Ishikawa (cell line): ENCODE data around the gene DHRS12.

Experiments
- CEBPB ChIP-seq: IDR thresholded peaks from 2 replicates; pipeline ENCODE4 v1.6.1; 2012
- CREB1 ChIP-seq: IDR thresholded peaks from 2 replicates; pipeline ENCODE4 v1.6.1; 2012; ENCODE audit warnings: low read depth
- EGR1 ChIP-seq: IDR thresholded peaks from 2 replicates; pipeline ENCODE4 v1.6.1; 2012
- EP300 ChIP-seq: IDR thresholded peaks from 2 replicates; pipeline ENCODE4 v1.6.1; 2012; ENCODE audit warnings: borderline replicate concordance
- FOXM1 ChIP-seq: IDR thresholded peaks from 2 replicates; pipeline ENCODE4 v1.6.1; 2012; ENCODE audit warnings: low read depth, borderline replicate concordance
- MAX ChIP-seq: IDR thresholded peaks from 2 replicates; pipeline ENCODE4 v1.6.1; 2012
- NFIC ChIP-seq: IDR thresholded peaks from 2 replicates; pipeline ENCODE4 v1.6.1; 2012
- RAD21 ChIP-seq: IDR thresholded peaks from 2 replicates; pipeline ENCODE4 v1.6.1; 2012; ENCODE audit warnings: low read depth
- REST ChIP-seq: IDR thresholded peaks from 2 replicates; pipeline ENCODE4 v1.6.1; 2012; ENCODE audit warnings: low read depth, mild to moderate bottlenecking
- TAF1 ChIP-seq: IDR thresholded peaks from 2 replicates; pipeline ENCODE4 v1.6.1; 2012; ENCODE audit warnings: low read depth, mild to moderate bottlenecking
- TCF12 ChIP-seq: IDR thresholded peaks from 2 replicates; pipeline ENCODE4 v1.6.1; 2012; ENCODE audit warnings: low read depth
- TEAD4 ChIP-seq: IDR thresholded peaks from 2 replicates; pipeline ENCODE4 v1.6.1; 2012
- USF1 ChIP-seq: IDR thresholded peaks from 2 replicates; pipeline ENCODE4 v1.6.1; 2012
- YY1 ChIP-seq: IDR thresholded peaks from 2 replicates; pipeline ENCODE4 v1.6.1; 2012; ENCODE audit warnings: low read depth
- ZBTB7A ChIP-seq: IDR thresholded peaks from 2 replicates; pipeline ENCODE4 v1.6.1; 2012; ENCODE audit warnings: low read depth

Gene DHRS12

GRCh38 chr13:51805313-51805712 is 1.4 kb upstream of the DHRS12 start:
- TF ChIP-seq ZBTB7A (no peak), CREB1 (no peak), CEBPB (no peak), REST (no peak), NFIC (no peak), EP300 (no peak)

GRCh38 chr13:51804295-51805172 is 571 bp upstream of the DHRS12 start:
- TF ChIP-seq EGR1 (no peak), USF1 (no peak), TAF1 (no peak), EP300 (no peak), CEBPB (no peak), RAD21 (no peak), TCF12 (no peak)

- no peak for TF ChIP-seq USF1
- TF ChIP-seq CEBPB: no peak
- TF ChIP-seq YY1: no peak
- TF ChIP-seq TEAD4: no peak
- TF ChIP-seq CREB1: no peak
- TF ChIP-seq REST: no peak
- no peak for TF ChIP-seq NFIC
- TF ChIP-seq RAD21: no peak
- TF ChIP-seq ZBTB7A: no peak
- no peak for TF ChIP-seq EP300
- TF ChIP-seq TCF12: no peak
- no peak for TF ChIP-seq FOXM1
- TF ChIP-seq TAF1: no peak
These were observed 1.1 kb downstream of the DHRS12 start for GRCh38 chr13:51802631-51803418.

- TF ChIP-seq CEBPB (no peak), TAF1 (no peak), EGR1 (no peak), MAX (no peak), TCF12 (no peak), EP300 (no peak), ZBTB7A (no peak), USF1 (no peak), NFIC (no peak), YY1 (no peak), CREB1 (no peak), FOXM1 (no peak), RAD21 (no peak), TEAD4 (no peak), REST (no peak)
These were observed 2.3 kb downstream of the DHRS12 start for GRCh38 chr13:51801631-51802099.
